Esophagus muscularis mucosa (tissue), 4 donors: Measurements from ENCODE around the gene MED31. TPM values are rescaled to one million over a fixed set of nuclear protein-coding genes. Genes with fewer than 3 reads are reported as not detected.
"Not testable (repeated sequence)": the region's sequence is repeated elsewhere in the genome, so short reads cannot be mapped to it uniquely, and the experiment has no call there.

ENCODE experiments used
- DNase-seq: peaks from one replicate; pipeline ENCODE4 v3.0.0-alpha.2; 2017; ENCODE audit errors: extremely low spot score
- H3K27ac ChIP-seq, 4 donors: fragments of 200-600 bp; sonication (generic); replicated peaks in 1 of 4; 1 replicate in 3 of 4; 2 replicates in 1 of 4; pipeline ENCODE4 v1.5.1; 2016 to 2019; ENCODE audit warnings: mild to moderate bottlenecking in 1 of 4
- H3K27me3 ChIP-seq, 4 donors: fragments of 200-600 bp; sonication (generic); one replicate each; pipeline versions ENCODE4 v1.5.1 to v1.6.0; 2016 to 2019
- H3K36me3 ChIP-seq, 4 donors: fragments of 200-600 bp; sonication (generic); one replicate each; pipeline ENCODE4 v1.5.1; 2016 to 2019
- H3K4me1 ChIP-seq, 4 donors: fragments of 200-600 bp; sonication (generic); one replicate each; pipeline ENCODE4 v1.5.1; 2016 to 2019
- H3K4me3 ChIP-seq, 4 donors: fragments of 200-600 bp; sonication (generic); 1 replicate in 2 of 4; 2 replicates in 2 of 4; pipeline ENCODE4 v1.5.1; 2016 to 2019; ENCODE audit warnings: mild to moderate bottlenecking in 4 of 4, moderate library complexity in 1 of 4
- H3K9me3 ChIP-seq, 4 donors: fragments of 200-600 bp; sonication (generic); 1 replicate in 3 of 4; 2 replicates in 1 of 4; pipeline ENCODE4 v1.5.1; 2016 to 2019
- CTCF ChIP-seq, 3 experiments: fragments of 200-600 bp in 2 of 3; fragments of 450-650 bp in 1 of 3; sonication (generic) in 2 of 3; IDR thresholded peaks; one replicate each; pipeline ENCODE4 v1.5.1; 2017 to 2019; ENCODE audit warnings: antibody characterized with exemption in 3 of 3, mild to moderate bottlenecking in 2 of 3, moderate library complexity in 1 of 3
- EP300 ChIP-seq: sonication (generic); formaldehyde crosslinking; IDR thresholded peaks from one replicate; pipeline ENCODE4 v1.6.1; 2017; ENCODE audit warnings: antibody characterized with exemption
- POLR2A ChIP-seq: fragments of 450-650 bp; IDR thresholded peaks from one replicate; pipeline ENCODE4 v1.6.1; 2017; ENCODE audit warnings: antibody characterized with exemption, moderate library complexity, mild to moderate bottlenecking, low read depth
- POLR2AphosphoS5 ChIP-seq, 2 donors: sonication (generic); formaldehyde crosslinking; IDR thresholded peaks; one replicate each; pipeline ENCODE4 v1.6.1; 2017; ENCODE audit warnings: antibody characterized with exemption in 2 of 2
- WGBS: methylation state at CpG from one replicate; pipeline ENCODE4 v1.1.5; 2018; 5-methylcytosine and 5-hydroxymethylcytosine counted together
- intact Hi-C: fragments of 100-400 bp; cut with DNase I; formaldehyde crosslinking; loops from one replicate; pipeline ENCODE4 v1.15.1; 2023
- total RNA-seq, 4 donors: library from RNA; depleted of rRNA; stranded (reverse); fragments of >200 nt; gene quantifications; one replicate each; pipeline versions ENCODE4 v1.1.0 to v1.2.1, GENCODE V29; 2016

MED31 gene
- total RNA-seq, 4 donors from 2014 or later = 4.5 to 8.7 (median 6.9) TPM

DNA sequence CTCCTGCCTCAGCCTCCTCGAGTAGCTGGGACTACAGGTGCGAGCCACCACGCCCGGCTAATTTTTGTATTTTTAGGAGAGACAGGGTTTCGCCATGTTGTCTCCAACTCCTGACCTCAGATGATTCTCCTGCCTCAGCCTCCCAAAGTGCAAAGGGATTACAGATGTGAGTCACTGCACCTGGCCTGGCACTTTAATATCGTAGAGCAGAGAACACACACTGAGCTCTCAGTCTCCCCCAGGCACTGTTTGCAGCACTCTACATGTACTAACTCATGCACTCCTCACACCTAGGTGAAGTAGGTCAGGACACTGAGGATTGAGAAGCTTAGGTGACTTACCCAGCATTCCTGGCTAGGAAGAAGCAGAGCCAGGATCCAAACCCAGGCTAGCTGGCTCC lies 15.2 kb upstream of the MED31 start:
- TF ChIP-seq POLR2AphosphoS5 (IDR thresholded peaks at IDR 0.05) = no peak
- no peak for TF ChIP-seq CTCF (IDR thresholded peaks at IDR 0.05)
- no peak for TF ChIP-seq POLR2A
- no peak for TF ChIP-seq EP300
- H3K9me3 ChIP-seq = no peaks in the 10 kb centered on the region
- H3K4me1 ChIP-seq = peaks cover 0 to 3% (median 0%) of the 10 kb centered on the region in 4 donors
- peaks cover 0 to 52% (median 0%) of the 10 kb centered on the region in 4 donors for H3K27me3 ChIP-seq
- WGBS = 96% methylated on average over 6 of the region's 6 CpGs
- DNase-seq = no peak
- no peak overlapping the region for H3K27ac ChIP-seq
- H3K4me3 ChIP-seq = no peak overlapping the region
- intact Hi-C loops = loop anchor here (2.0 to 5.0 kb wide), 3 partner anchors 176 to 336 kb away; no protein-coding TSS in a partner anchor
- H3K36me3 ChIP-seq = no peaks in the 10 kb centered on the region

DNA sequence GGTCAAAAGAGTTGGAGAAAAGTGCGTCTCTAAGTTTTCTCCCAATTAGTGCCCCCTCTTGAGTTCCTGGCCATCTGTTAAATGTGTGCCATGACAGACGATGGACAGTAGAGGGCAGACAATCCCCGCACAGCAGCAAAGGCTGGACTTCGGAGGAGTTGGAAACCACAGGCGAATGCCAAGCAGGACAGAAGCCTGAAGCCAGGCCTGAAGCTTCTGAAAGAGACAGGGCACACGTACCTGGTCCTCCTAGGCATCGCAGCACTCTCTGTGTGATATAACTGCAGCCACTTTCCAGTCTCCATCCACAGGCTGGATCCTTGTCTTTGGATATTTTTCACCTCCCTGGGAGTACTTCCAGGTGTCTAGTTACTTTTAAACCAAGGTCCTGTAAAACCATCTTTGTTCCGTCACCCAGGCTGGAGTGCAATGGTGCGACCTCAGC lies 14.7 kb upstream of the MED31 start:
- Histone ChIP-seq H3K4me1 (peaks cover 0 to 3% (median 0%) of the 10 kb centered on the region in 4 donors), H3K36me3 (no peaks in the 10 kb centered on the region), H3K27me3 (peaks cover 0 to 48% (median 0%) of the 10 kb centered on the region in 4 donors), H3K4me3 (no peak overlapping the region), H3K9me3 (no peaks in the 10 kb centered on the region), H3K27ac (no peak overlapping the region)
- WGBS = 15% methylated on average over 7 of the region's 9 CpGs
- DNase-seq = no peak
- intact Hi-C loops = loop anchor here (2.0 to 5.0 kb wide), 3 partner anchors 177 to 336 kb away; no protein-coding TSS in a partner anchor
- no peak for TF ChIP-seq EP300
- TF ChIP-seq CTCF (IDR thresholded peaks at IDR 0.05) = peak; percentile 82 to 92 (median 88)
- TF ChIP-seq POLR2AphosphoS5 (IDR thresholded peaks at IDR 0.05) = peak in 1 of 2 donors; percentile 45

GRCh38 chr17:6663200-6663599 lies 11.8 kb upstream of the MED31 start:
- intact Hi-C loops, H3K36me3 ChIP-seq, H3K9me3 ChIP-seq, H3K4me1 ChIP-seq, H3K4me3 ChIP-seq, H3K27ac ChIP-seq, DNase-seq: not testable (repeated sequence)
- 91% methylated on average over 14 of the region's 14 CpGs for WGBS
- H3K27me3 ChIP-seq = peaks cover 0 to 48% (median 0%) of the 10 kb centered on the region in 4 donors

- Histone ChIP-seq H3K4me1 (peaks cover 0 to 9% (median 3%) of the 10 kb centered on the region in 4 donors), H3K27me3 (peaks cover 0 to 54% (median 0%) of the 10 kb centered on the region in 4 donors), H3K9me3 (no peaks in the 10 kb centered on the region), H3K36me3 (no peaks in the 10 kb centered on the region), H3K27ac (no peak overlapping the region), H3K4me3 (no peak overlapping the region)
- no peak for DNase-seq
- WGBS = 67% methylated on average over 2 of the region's 2 CpGs
- no peak for TF ChIP-seq CTCF (IDR thresholded peaks at IDR 0.05)
- no peak for TF ChIP-seq POLR2AphosphoS5 (IDR thresholded peaks at IDR 0.05)
- TF ChIP-seq POLR2A = no peak
- no peak for TF ChIP-seq EP300
- intact Hi-C loops = no loop called here
Measured at GRCh38 chr17:6661464-6661848, 10.1 kb upstream of the MED31 start.

- no peak for DNase-seq
- no peaks in the 10 kb centered on the region for H3K9me3 ChIP-seq
- H3K27ac ChIP-seq = no peak overlapping the region
- no peak overlapping the region for H3K4me3 ChIP-seq
- peaks cover 0 to 7% (median 3%) of the 10 kb centered on the region in 4 donors for H3K4me1 ChIP-seq
- 41% methylated on average over 9 of the region's 11 CpGs for WGBS
- peaks cover 0 to 55% (median 0%) of the 10 kb centered on the region in 4 donors for H3K27me3 ChIP-seq
- no peaks in the 10 kb centered on the region for H3K36me3 ChIP-seq
- intact Hi-C loops = no loop called here
- TF ChIP-seq CTCF (IDR thresholded peaks at IDR 0.05) (no peak), POLR2AphosphoS5 (IDR thresholded peaks at IDR 0.05) (no peak), POLR2A (no peak), EP300 (no peak)
Measured at GRCh38 chr17:6660805-6661463, 9.5 kb upstream of the MED31 start.
